Lung (tissue), 12 donors: ENCODE measurements around the gene P2RY2. TPM values are rescaled to one million over a fixed set of nuclear protein-coding genes. Genes with fewer than 3 reads are reported as not detected.

Source experiments
- ATAC-seq: fragments of 200-7000 bp; cut with Tn5 transposase; one replicate; pipeline ENCODE4 v1.9.1; 2020; ENCODE audit warnings: moderate number of reproducible peaks; ENCODE audit not compliant: insufficient read depth, low FRiP score
- DNase-seq, 3 donors: peaks; one replicate each; pipeline ENCODE4 v3.0.0-alpha.2; 2013 to 2017
- H3K27ac ChIP-seq, 2 donors: one replicate each; pipeline ENCODE4 v1.5.1; 2013; ENCODE audit warnings: mild to moderate bottlenecking in 2 of 2, moderate library complexity in 2 of 2, control low read depth in 1 of 2, inconsistent platforms in 1 of 2, low read depth in 1 of 2, low read length in 1 of 2
- H3K27me3 ChIP-seq, 3 donors: one replicate each; pipeline ENCODE4 v1.5.1; 2013; ENCODE audit warnings: low read length in 2 of 3; ENCODE audit not compliant: control insufficient read depth in 3 of 3, insufficient read depth in 3 of 3
- H3K36me3 ChIP-seq, 4 donors: one replicate each; pipeline ENCODE4 v1.5.1; 2013; ENCODE audit warnings: low read length in 4 of 4, mild to moderate bottlenecking in 1 of 4, moderate library complexity in 1 of 4; ENCODE audit not compliant: control insufficient read depth in 4 of 4, insufficient read depth in 4 of 4
- H3K4me1 ChIP-seq, 5 donors: one replicate each; pipeline ENCODE4 v1.5.1; 2013; ENCODE audit warnings: low read length in 5 of 5, mild to moderate bottlenecking in 2 of 5, moderate library complexity in 1 of 5; ENCODE audit not compliant: control insufficient read depth in 5 of 5, insufficient read depth in 5 of 5
- H3K4me3 ChIP-seq: one replicate; pipeline ENCODE4 v1.5.1; 2013; ENCODE audit warnings: mild to moderate bottlenecking, control low read depth, moderate library complexity
- H3K9ac ChIP-seq, 2 donors: one replicate each; pipeline ENCODE4 v1.5.1; 2013; ENCODE audit warnings: low read length in 2 of 2, control low read depth in 1 of 2; ENCODE audit not compliant: insufficient read depth in 1 of 2
- H3K9me3 ChIP-seq, 4 donors: one replicate each; pipeline ENCODE4 v1.5.1; 2013; ENCODE audit warnings: low read length in 3 of 4, mild to moderate bottlenecking in 1 of 4, moderate library complexity in 1 of 4; ENCODE audit not compliant: control insufficient read depth in 4 of 4, insufficient read depth in 3 of 4
- CTCF ChIP-seq: IDR thresholded peaks from 2 replicates; pipeline ENCODE4 v1.5.1; 2012; ENCODE audit warnings: mild to moderate bottlenecking; ENCODE audit errors: control extremely low read depth, extremely low read depth
- WGBS, 2 donors: extraction: QIAGEN DNeasy Blood & Tissue Kit; methylation state at CpG; one replicate each; pipeline ENCODE4 v1.1.7; 2013; 5-methylcytosine and 5-hydroxymethylcytosine counted together
- polyA plus RNA-seq, 2 donors: library from polyadenylated mRNA; stranded (reverse); fragments of 200-250 nt; gene quantifications; one replicate each; pipeline ENCODE4 v1.2.1, GENCODE V29; 2013
- total RNA-seq, 2 donors: library from RNA; depleted of rRNA in 1 of 2; stranded (reverse); fragments of >200 nt in 1 of 2; gene quantifications; one replicate each; pipeline ENCODE4 v1.2.1, GENCODE V29; 2014 to 2021
- donor health status: control.
- donor health status: control.
- donor health status: Bipolar disorder and iron deficiency.
- donor health status: healthy.
- donor health status: DM: yes; HTN: yes; CAD: no.

P2RY2 gene
- total and polyA plus RNA-seq, 4 donors = 3.1 to 13.0 (median 6.5) TPM

- peaks cover 0 to 22% (median 0%) of the 10 kb centered on the region in 5 donors for H3K4me1 ChIP-seq
Measured at GRCh38 chr11:73268671-73269271, 50.7 kb downstream of the P2RY2 start.

GRCh38 chr11:73269459-73270015, 51.5 kb downstream of the P2RY2 start:
- Histone ChIP-seq H3K9me3 (no peaks in the 10 kb centered on the region), H3K36me3 (no peaks in the 10 kb centered on the region), H3K4me3 (no peak overlapping the region), H3K9ac (no peak overlapping the region), H3K27ac (no peak overlapping the region), H3K27me3 (peaks cover 0 to 3% (median 0%) of the 10 kb centered on the region in 3 donors), H3K4me1 (peaks cover 0 to 22% (median 0%) of the 10 kb centered on the region in 5 donors)
- no peak for TF ChIP-seq CTCF
- DNase-seq (peak; percentile 56 to 79 (median 64)), ATAC-seq (peak; percentile 21)
- WGBS, 2 donors = 59 to 79% methylated on average over 7 of the region's 7 CpGs

More at GRCh38 chr11:73268671-73269271, 50.7 kb downstream of the P2RY2 start:
- H3K36me3 ChIP-seq = no peaks in the 10 kb centered on the region
- H3K27me3 ChIP-seq = peaks cover 0 to 3% (median under 1%) of the 10 kb centered on the region in 3 donors
- no peak for ATAC-seq
- no peak for TF ChIP-seq CTCF
- no peak overlapping the region for H3K9ac ChIP-seq
- 86 to 93% methylated on average over 8 of the region's 8 CpGs for WGBS, 2 donors
- H3K9me3 ChIP-seq = no peaks in the 10 kb centered on the region
- no peak overlapping the region for H3K27ac ChIP-seq
- no peak overlapping the region for H3K4me3 ChIP-seq
- DNase-seq = no peak

- WGBS, 2 donors = 92% methylated on average over 7 of the region's 7 CpGs
- DNase-seq (no peak), ATAC-seq (no peak)
- Histone ChIP-seq H3K27me3 (no peaks in the 10 kb centered on the region), H3K27ac (no peak overlapping the region), H3K36me3 (no peaks in the 10 kb centered on the region), H3K4me1 (peaks cover 0 to 22% (median 0%) of the 10 kb centered on the region in 5 donors), H3K4me3 (no peak overlapping the region), H3K9ac (no peak overlapping the region), H3K9me3 (no peaks in the 10 kb centered on the region)
- TF ChIP-seq CTCF = no peak
Measured at GRCh38 chr11:73270016-73270854, 52.2 kb downstream of the P2RY2 start.
